ENCODE data around the gene TMEM239.

The TMEM239 gene

DNA sequence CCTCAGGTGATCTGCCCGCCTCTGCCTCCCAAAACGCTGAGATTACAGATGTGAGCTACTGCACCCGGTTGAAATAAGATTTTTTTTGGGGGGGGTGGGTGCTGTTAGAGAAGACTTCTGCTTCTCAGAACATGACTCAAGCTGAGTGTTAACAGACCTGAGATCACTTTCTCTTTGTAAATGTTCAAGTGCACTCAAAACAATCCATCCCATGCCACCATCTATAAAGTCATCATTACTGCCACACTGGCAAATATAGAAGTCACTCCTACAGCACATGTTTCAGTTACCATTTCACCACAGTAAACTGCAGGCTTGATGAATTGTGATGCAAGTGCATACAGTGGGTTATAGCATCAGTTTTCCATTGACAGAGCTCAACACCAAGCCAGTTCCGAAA is 33.4 kb downstream of the TMEM239 start:
- Mint-ChIP-seq H3K4me3 (no peak overlapping the region), H3K27me3 (no peaks in the 10 kb centered on the region), H3K27ac (no peak overlapping the region), H3K36me3 (peaks cover 3% of the 10 kb centered on the region), H3K4me1 (peaks cover 30% of the 10 kb centered on the region), H3K9me3 (no peaks in the 10 kb centered on the region)

- no peak overlapping the region for H3K27ac Mint-ChIP-seq
- H3K4me3 Mint-ChIP-seq: no peak overlapping the region
- H3K27me3 Mint-ChIP-seq: no peaks in the 10 kb centered on the region
Observed at GRCh38 chr20:2851086-2851485, 34.9 kb downstream of the TMEM239 start.

GRCh38 chr20:2858591-2858990 is 42.4 kb downstream of the TMEM239 start:
- no peaks in the 10 kb centered on the region for H3K4me1 Mint-ChIP-seq
- H3K9me3 Mint-ChIP-seq: no peaks in the 10 kb centered on the region
- no peak overlapping the region for H3K4me3 Mint-ChIP-seq
- H3K36me3 Mint-ChIP-seq: peaks cover 2% of the 10 kb centered on the region
- H3K27ac Mint-ChIP-seq: no peak overlapping the region
- no peaks in the 10 kb centered on the region for H3K27me3 Mint-ChIP-seq

More at GRCh38 chr20:2851086-2851485, 34.9 kb downstream of the TMEM239 start:
- H3K9me3 Mint-ChIP-seq: no peaks in the 10 kb centered on the region
- peaks cover 19% of the 10 kb centered on the region for H3K4me1 Mint-ChIP-seq
- peaks cover 3% of the 10 kb centered on the region for H3K36me3 Mint-ChIP-seq

DNA sequence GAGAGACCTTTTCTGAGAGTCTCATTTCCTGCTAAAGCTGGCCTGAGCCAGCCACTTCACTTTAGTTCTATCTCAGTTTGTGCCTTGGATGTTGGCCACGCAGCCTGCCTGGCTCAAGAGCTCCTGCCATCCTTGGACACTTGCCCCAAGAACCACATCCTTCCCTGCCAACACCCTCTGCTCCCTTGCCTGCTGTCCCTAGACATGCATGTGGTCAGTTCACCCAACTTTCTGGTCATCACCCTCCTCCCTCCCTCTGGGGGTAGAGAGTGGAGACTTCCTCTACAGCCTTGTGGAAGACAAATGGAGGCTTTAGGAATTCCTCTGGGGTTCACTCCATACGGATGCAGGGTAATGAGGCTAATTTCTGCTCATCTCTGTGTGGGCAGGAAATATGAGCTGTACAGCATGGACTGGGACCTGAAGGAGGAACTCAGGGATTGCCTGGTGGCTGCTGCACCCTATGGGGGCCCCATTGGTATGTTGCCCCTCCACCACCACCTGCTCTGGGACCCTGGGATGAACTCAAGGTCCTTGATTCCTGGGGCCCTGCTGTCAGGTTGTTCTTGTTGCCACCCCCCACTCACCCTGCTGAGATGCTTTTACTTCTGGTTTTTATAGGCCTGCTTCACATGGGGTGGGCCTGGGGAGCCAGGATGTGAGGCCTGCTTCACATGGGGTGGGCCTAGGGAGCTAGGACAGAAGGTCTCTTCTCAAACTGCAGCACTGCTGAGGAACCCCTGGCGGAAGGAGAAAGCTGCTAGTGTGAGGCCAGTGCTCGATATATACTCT is 43.4 kb downstream of the TMEM239 start:
- H3K27me3 Mint-ChIP-seq: no peaks in the 10 kb centered on the region
- no peaks in the 10 kb centered on the region for H3K4me1 Mint-ChIP-seq
- no peak overlapping the region for H3K4me3 Mint-ChIP-seq
- H3K27ac Mint-ChIP-seq: no peak overlapping the region
- H3K9me3 Mint-ChIP-seq: no peaks in the 10 kb centered on the region
- H3K36me3 Mint-ChIP-seq: peaks cover 2% of the 10 kb centered on the region

DNA sequence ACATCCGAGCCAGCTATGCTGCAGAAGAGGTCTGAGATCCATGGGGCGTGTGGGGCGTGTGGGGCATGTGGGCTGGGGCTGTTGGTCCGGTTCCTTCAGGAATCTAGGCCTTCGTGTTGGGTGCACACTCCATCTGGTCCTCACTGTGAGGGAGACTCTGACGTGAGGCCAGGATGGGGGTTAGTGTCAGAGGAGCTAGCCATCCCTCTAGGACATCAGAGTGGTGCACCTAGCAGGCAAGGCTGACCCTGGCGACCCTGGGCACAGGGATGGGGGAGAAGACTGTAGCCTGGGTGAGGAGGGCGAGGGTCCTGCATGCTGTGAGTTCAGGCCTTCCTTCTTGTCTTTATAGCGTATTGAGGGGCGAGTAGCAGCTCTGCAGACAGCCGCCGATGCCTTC is 48.5 kb downstream of the TMEM239 start:
- H3K27me3 Mint-ChIP-seq: no peaks in the 10 kb centered on the region
- H3K9me3 Mint-ChIP-seq: no peaks in the 10 kb centered on the region
- H3K4me3 Mint-ChIP-seq: no peak overlapping the region

GRCh38 chr20:2865101-2865500 is 48.9 kb downstream of the TMEM239 start:
- Mint-ChIP-seq H3K27ac (peak overlapping the region; percentile 19), H3K4me3 (no peak overlapping the region), H3K36me3 (peaks cover 2% of the 10 kb centered on the region), H3K9me3 (no peaks in the 10 kb centered on the region), H3K4me1 (peaks cover 37% of the 10 kb centered on the region), H3K27me3 (no peaks in the 10 kb centered on the region)

More for the DNA sequence above, 48.5 kb downstream of the TMEM239 start:
- H3K4me1 Mint-ChIP-seq: peaks cover 37% of the 10 kb centered on the region
- H3K36me3 Mint-ChIP-seq: peaks cover 2% of the 10 kb centered on the region
- no peak overlapping the region for H3K27ac Mint-ChIP-seq

DNA sequence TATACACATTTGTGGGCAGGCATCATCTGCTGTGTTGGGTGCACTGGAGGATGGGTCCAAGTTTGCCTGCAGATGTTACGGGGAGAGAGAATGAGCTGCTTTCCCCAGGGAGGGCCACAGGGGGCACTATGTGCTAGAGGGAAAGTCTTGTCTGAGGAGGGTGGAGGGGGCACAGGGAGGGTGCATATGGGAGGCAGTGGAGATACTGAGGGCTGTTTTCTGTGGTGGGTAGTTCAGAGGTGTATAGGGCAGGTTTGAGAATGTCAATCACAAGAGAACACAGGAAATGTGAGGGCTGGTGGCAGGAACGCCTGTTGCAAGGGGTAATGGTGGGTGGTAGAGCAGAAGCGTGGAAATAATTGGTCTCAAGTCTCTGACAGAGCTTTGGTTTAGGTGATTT is 49.5 kb downstream of the TMEM239 start:
- Mint-ChIP-seq H3K4me3 (no peak overlapping the region), H3K9me3 (no peaks in the 10 kb centered on the region), H3K4me1 (peaks cover 41% of the 10 kb centered on the region), H3K27me3 (no peaks in the 10 kb centered on the region), H3K27ac (no peak overlapping the region), H3K36me3 (peaks cover 2% of the 10 kb centered on the region)

GRCh38 chr20:2866236-2866635 is 50.1 kb downstream of the TMEM239 start:
- Mint-ChIP-seq H3K36me3 (peaks cover 2% of the 10 kb centered on the region), H3K4me1 (peaks cover 47% of the 10 kb centered on the region), H3K9me3 (no peaks in the 10 kb centered on the region), H3K27ac (no peak overlapping the region), H3K27me3 (no peaks in the 10 kb centered on the region), H3K4me3 (no peak overlapping the region)

DNA sequence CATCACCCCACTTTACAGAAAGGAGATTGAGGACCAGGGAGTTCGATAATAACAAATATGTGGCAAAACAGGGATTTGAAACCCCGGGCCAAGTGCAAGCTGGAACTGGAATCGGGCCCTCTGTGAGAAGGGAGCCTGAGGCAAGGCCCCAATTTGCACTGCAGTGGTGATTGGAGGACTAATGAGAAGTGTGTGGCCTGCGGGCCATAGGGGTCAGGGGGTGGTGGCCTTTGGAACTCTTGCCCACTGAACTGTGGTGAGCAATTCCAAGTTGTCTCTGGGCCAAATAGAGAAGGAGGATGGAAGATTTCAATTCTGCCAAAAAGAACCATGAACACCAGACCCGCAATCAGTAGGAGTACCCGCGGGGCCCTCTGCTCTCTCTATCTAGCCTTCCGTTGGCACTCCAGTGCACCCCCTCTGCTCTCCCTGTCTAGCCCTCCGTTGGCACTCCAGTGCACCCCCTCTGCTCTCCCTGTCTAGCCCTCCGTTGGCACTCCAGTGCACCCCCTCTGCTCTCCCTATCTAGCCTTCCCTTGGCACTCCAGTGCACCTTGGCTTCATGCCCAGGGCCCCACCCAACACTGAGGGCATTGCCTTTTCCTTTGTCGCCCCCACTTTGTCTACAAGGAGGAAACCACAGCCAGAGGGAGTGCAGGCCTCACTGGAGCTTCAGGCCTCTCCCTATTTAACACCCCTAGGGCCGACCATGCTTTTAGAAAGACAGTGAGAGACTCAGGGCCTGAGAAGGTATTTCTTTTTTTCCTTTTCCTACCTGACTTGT is 51.1 kb downstream of the TMEM239 start:
- Mint-ChIP-seq H3K4me1 (peaks cover 53% of the 10 kb centered on the region), H3K36me3 (no peaks in the 10 kb centered on the region), H3K9me3 (no peaks in the 10 kb centered on the region), H3K4me3 (no peak overlapping the region), H3K27ac (no peak overlapping the region), H3K27me3 (no peaks in the 10 kb centered on the region)

All from activated naive CD4-positive, alpha-beta T cell treated with anti-CD3 and anti-CD28 coated beads, Interleukin-2, amount 50 U/mL, for 24 hours (primary cell).